ENCODE data around the gene RAD51B. TPM values are rescaled to one million over a fixed set of nuclear protein-coding genes. Genes with fewer than 3 reads are reported as not detected.

Gene RAD51B
- total and polyA plus RNA-seq, 2 of the 13 experiments (the other 11 are each of a cell fraction or from before 2014, with no cell fraction given) = 7.0 to 9.5 TPM

DNA sequence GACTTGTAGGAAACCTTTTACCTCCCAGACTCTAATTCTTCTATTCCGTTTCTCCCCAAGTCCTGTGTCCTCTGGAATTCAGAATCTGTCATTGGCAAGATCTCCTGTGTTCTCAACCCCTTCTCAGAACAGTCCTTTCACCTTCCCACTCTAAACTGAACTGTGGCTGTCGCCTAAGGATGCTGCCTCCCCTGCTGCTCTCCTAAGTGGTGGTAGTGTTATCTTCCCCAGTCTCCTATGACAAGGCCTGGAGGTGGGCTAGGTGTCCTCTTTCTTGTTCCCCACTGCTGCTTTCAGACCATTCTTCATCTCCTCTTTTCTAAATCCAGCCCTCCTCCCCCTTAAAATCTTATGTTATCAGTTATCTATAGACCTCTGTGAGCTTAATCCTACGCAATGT, 397.4 kb downstream of the RAD51B start (continued):
- TF ChIP-seq, protein P1, sequence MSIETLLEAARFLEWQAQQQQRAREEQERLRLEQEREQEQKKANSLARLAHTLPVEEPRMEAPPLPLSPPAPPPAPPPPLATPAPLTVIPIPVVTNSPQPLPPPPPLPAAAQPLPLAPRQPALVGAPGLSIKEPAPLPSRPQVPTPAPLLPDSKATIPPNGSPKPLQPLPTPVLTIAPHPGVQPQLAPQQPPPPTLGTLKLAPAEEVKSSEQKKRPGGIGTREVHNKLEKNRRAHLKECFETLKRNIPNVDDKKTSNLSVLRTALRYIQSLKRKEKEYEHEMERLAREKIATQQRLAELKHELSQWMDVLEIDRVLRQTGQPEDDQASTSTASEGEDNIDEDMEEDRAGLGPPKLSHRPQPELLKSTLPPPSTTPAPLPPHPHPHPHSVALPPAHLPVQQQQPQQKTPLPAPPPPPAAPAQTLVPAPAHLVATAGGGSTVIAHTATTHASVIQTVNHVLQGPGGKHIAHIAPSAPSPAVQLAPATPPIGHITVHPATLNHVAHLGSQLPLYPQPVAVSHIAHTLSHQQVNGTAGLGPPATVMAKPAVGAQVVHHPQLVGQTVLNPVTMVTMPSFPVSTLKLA (IDR thresholded peaks at IDR 0.05) = no peak
- TF ChIP-seq MXD4 (CRISPR knock-in tag; IDR thresholded peaks at IDR 0.05) (no peak), ZNF749 (CRISPR knock-in tag; IDR thresholded peaks at IDR 0.05; ENCODE audit: borderline replicate concordance) (no peak), ZNF850 (CRISPR knock-in tag; conservative IDR thresholded peaks at IDR 0.05) (no peak), GABPB1 (CRISPR knock-in tag; IDR thresholded peaks at IDR 0.05) (no peak), ZSCAN21 (CRISPR knock-in tag; IDR thresholded peaks at IDR 0.05; ENCODE audit: borderline replicate concordance) (no peak), ZNF879 (CRISPR knock-in tag; IDR thresholded peaks at IDR 0.05) (no peak)
- TF ChIP-seq, protein P2, sequence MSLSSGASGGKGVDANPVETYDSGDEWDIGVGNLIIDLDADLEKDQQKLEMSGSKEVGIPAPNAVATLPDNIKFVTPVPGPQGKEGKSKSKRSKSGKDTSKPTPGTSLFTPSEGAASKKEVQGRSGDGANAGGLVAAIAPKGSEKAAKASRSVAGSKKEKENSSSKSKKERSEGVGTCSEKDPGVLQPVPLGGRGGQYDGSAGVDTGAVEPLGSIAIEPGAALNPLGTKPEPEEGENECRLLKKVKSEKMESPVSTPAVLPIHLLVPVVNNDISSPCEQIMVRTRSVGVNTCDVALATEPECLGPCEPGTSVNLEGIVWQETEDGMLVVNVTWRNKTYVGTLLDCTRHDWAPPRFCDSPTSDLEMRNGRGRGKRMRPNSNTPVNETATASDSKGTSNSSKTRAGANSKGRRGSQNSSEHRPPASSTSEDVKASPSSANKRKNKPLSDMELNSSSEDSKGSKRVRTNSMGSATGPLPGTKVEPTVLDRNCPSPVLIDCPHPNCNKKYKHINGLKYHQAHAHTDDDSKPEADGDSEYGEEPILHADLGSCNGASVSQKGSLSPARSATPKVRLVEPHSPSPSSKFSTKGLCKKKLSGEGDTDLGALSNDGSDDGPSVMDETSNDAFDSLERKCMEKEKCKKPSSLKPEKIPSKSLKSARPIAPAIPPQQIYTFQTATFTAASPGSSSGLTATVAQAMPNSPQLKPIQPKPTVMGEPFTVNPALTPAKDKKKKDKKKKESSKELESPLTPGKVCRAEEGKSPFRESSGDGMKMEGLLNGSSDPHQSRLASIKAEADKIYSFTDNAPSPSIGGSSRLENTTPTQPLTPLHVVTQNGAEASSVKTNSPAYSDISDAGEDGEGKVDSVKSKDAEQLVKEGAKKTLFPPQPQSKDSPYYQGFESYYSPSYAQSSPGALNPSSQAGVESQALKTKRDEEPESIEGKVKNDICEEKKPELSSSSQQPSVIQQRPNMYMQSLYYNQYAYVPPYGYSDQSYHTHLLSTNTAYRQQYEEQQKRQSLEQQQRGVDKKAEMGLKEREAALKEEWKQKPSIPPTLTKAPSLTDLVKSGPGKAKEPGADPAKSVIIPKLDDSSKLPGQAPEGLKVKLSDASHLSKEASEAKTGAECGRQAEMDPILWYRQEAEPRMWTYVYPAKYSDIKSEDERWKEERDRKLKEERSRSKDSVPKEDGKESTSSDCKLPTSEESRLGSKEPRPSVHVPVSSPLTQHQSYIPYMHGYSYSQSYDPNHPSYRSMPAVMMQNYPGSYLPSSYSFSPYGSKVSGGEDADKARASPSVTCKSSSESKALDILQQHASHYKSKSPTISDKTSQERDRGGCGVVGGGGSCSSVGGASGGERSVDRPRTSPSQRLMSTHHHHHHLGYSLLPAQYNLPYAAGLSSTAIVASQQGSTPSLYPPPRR (CRISPR knock-in tag; IDR thresholded peaks at IDR 0.05; ENCODE audit: borderline replicate concordance) = no peak
- TF ChIP-seq, protein P3, sequence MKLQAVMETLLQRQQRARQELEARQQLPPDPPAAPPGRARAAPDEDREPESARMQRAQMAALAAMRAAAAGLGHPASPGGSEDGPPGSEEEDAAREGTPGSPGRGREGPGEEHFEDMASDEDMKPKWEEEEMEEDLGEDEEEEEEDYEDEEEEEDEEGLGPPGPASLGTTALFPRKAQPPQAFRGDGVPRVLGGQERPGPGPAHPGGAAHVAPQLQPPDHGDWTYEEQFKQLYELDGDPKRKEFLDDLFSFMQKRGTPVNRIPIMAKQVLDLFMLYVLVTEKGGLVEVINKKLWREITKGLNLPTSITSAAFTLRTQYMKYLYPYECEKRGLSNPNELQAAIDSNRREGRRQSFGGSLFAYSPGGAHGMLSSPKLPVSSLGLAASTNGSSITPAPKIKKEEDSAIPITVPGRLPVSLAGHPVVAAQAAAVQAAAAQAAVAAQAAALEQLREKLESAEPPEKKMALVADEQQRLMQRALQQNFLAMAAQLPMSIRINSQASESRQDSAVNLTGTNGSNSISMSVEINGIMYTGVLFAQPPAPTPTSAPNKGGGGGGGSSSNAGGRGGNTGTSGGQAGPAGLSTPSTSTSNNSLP (IDR thresholded peaks at IDR 0.05; ENCODE audit: low read depth, low read length) = no peak
- TF ChIP-seq, protein P4, sequence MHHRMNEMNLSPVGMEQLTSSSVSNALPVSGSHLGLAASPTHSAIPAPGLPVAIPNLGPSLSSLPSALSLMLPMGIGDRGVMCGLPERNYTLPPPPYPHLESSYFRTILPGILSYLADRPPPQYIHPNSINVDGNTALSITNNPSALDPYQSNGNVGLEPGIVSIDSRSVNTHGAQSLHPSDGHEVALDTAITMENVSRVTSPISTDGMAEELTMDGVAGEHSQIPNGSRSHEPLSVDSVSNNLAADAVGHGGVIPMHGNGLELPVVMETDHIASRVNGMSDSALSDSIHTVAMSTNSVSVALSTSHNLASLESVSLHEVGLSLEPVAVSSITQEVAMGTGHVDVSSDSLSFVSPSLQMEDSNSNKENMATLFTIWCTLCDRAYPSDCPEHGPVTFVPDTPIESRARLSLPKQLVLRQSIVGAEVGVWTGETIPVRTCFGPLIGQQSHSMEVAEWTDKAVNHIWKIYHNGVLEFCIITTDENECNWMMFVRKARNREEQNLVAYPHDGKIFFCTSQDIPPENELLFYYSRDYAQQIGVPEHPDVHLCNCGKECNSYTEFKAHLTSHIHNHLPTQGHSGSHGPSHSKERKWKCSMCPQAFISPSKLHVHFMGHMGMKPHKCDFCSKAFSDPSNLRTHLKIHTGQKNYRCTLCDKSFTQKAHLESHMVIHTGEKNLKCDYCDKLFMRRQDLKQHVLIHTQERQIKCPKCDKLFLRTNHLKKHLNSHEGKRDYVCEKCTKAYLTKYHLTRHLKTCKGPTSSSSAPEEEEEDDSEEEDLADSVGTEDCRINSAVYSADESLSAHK (CRISPR knock-in tag; IDR thresholded peaks at IDR 0.05; ENCODE audit: borderline replicate concordance) = no peak

All from HepG2 (cell line).